Inflammatory macrophage (primary cell): ENCODE measurements around the gene NTN3.
A peak's percentile ranks its signal among the peaks of the same experiment; 100 is the strongest.
"Not testable (repeated sequence)": the region's sequence is repeated elsewhere in the genome, so short reads cannot be mapped to it uniquely, and the experiment has no call there.

Experiments used
- DNase-seq, 2 donors: peaks; one replicate each; pipeline ENCODE4 v3.0.0-alpha.2; 2020 to 2022
- total RNA-seq, 18 experiments: gene quantifications; one replicate each; lab custom pipeline; 2026; ENCODE audit warnings: mixed read lengths in 6 of 18, inconsistent platforms in 2 of 18; lab: John Stamatoyannopoulos, UW

Gene NTN3
- total RNA-seq, result 0 to 0.08 (median 0) reads per million in 18 experiments

DNA sequence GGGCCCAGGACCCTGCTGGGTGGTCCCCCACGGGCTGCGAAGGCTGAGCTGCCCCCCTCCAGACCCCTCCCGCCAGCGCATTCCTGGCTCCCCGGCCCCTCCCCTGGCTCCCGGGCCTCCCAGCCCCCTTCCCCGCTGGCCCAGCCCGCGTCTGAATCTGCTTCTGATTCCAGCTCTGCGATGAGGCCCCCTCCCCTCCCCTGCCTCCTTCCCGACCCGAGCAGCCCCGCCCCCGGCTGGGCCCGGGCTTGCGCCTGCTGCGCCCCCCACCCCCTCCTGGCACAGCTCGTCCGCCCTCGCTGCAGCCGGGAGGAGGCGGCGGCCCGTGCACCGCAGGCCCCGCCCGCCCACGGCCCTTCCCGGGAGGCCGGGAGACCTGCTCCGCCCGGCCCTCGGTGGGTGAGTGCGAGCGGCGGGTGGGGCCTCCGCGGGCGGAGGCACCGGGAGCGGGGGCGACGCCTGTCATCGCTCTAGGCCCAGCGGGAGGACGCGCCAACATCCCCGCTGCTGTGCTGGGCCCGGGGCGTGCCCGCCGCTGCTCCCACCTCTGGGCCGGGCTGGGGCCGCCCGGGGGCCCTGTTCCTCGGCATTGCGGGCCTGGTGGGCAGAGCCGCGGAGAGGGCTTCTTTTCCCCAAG lies at the start of gene NTN3:
Gene NTN3 (plus strand): TSS at position 282 of the 637 bp plus-strand sequence. CDS start 405 bp downstream, outside the sequence.
- DNase-seq, result no peak

DNA sequence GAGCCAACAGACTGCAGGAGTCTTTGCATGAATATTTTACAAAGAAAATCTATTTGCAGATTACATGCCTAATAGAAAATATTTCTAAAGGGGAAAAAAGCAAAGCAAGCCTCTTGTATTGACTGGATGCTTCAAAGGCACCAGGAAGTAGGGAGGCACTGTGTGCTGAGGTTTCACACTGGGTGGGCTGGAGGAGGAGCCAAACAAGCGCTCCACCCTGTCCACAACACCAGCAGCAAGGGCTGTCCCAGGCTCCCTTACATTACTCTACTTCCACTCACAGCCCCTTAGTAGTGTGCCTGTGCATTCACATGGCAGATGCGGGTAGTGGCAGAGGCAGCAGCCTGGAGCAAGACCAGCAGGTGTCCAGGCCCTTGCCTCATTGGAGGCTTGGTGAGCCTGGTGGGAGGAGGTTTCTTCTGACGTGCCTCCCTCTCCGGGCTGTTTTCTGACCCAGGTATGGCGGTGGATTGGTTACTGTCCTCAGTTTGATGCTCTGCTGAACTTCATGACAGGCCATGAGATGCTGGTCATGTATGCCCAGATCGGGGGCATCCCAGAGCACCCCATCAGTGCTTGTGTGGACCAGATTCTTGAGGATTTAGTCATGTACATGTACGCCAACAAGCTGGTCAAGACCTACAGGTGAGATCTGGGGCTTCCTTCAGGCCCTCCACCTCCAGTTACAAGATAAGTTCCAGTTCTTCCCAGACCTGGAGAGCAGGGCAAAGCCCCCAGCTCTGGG lies 48.8 kb upstream of the NTN3 start:
- no peak for DNase-seq

DNA sequence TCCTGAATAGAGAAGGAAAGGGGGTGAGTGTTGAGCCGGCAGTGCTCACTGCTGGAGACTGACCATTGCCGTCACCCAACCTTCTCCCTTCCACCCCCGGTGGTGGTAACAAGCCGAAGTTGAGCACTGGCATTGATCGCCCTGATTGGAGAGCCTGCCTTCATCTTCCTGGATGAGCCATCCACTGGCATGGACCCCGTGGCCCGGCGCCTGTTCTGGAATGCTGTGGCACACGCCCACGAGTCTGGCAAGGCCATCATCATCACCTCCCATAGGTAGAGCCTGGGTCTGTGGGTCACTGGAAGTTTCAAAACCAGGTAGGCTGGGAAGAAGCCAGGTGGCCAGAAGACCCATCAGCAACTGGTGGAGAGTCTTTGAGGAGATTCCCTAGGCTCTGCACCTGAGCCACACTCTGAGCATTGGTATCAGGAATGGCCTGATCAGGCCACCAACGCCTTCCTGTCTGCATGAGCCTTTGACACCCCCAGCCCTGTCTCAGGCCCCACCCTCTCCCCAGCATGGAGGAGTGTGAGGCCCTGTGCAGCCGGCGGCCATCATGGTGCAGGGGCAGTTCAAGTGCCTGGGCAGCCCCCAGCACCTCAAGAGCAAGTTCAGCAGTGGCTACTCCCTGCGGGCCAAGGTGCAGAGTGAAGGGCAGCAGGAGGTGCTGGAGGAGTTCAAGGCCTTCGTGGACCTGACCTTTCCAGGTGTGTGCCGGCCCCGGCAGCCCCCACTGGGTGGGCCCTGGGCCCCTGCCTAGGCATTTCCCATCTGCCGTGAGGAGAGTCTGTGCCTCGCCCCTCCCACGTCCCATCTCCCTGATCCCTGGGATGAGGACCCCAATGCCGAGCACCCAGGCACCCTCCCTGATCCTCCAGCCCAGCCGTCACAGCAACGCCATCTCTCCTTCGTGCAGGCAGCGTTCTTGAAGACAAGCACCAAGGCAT lies 46.8 kb upstream of the NTN3 start:
- no peak for DNase-seq

DNA sequence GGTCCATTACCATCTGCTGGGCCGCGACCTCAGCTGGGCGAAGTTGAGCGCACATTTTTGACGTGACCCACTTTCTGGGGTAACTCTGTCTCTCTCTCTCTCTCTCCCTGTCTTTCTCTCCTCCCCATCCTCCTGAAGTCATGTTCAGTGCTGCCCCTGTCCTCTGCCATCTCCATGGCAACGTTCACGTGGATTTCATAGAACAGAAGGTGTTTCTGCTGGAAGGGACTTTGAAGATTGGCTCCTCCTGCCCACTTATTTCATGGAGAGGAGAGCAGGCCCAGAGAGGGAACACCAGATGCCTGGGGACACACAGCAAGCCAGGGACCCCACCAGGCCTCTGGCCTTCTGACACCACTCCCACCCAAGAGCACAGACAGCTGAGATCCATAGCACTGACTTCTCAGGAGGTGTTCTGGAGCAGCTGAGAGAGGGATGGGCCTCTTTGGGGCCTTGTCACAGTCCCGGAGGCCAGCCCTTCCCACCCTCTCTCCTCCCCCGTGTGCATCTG lies 46.0 kb upstream of the NTN3 start:
- no peak for DNase-seq

DNA sequence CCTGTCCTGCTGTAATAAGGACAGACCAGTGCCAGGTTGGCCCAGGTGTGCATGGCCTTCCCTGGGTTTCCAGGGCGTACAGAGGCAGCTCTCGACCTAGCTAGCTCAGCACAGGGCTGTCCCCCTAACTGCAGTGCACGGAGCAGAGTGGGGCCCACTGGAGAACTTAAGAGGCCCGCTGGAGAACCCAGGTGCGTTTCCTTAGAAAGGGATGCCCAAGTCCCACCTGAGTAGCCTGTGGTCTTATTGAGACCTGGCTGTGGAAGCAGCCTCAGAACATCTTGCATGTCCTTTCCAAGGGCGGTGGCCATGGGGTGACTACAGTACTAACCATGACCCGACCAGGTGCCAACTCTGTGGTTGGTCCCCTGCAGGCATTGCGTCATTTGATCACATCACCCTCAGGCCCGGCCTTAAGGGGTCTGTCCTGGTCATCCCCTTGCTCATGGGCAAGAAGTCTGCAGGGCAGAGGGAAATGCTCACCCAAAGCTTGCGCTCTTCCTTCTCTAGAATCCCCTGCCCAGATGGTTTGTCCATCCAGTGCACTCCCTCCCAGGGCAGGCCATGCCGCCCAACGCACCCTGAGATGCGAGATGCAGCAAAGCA lies 45.2 kb upstream of the NTN3 start:
- no peak for DNase-seq

DNA sequence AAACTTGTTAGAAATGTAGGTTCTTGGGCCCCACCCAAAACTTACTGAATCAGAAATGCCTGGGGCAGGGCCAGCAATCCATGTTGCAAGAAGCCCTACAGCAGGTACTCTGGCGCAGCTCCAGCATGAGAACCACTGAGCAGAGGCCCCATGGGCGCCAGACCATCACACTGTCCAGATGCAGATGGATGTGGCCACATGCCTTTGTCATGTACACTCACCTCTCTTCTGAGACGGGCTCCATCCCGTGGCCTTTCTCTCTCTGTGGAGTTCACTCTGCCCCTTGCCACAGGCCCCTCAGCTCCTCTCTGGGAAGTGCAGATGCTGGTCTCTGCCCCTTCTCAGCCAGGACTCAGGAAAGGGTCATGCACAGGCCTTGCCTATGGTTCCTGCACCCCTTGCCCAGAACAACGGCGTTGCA lies 44.1 kb upstream of the NTN3 start:
- DNase-seq, result no peak

DNA sequence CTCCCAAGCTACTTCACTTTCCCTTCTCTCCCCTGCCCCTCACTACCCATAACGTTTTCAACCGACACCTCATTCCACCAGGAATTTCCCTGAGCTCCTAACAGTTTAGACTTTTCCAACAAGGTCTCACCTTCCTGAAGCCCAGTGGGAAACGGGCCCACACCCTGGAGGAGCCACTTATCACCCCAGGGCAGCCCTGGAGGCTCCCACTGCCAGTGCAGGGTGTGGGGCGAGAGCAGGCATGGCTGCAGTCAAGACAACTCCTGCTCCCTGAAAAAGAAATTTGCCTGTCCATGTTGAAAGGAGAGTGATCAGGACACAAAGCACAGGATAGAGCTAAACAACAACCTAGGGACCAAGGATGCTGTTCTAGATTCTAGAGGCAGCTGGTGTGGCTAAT lies 43.6 kb upstream of the NTN3 start:
- no peak for DNase-seq

DNA sequence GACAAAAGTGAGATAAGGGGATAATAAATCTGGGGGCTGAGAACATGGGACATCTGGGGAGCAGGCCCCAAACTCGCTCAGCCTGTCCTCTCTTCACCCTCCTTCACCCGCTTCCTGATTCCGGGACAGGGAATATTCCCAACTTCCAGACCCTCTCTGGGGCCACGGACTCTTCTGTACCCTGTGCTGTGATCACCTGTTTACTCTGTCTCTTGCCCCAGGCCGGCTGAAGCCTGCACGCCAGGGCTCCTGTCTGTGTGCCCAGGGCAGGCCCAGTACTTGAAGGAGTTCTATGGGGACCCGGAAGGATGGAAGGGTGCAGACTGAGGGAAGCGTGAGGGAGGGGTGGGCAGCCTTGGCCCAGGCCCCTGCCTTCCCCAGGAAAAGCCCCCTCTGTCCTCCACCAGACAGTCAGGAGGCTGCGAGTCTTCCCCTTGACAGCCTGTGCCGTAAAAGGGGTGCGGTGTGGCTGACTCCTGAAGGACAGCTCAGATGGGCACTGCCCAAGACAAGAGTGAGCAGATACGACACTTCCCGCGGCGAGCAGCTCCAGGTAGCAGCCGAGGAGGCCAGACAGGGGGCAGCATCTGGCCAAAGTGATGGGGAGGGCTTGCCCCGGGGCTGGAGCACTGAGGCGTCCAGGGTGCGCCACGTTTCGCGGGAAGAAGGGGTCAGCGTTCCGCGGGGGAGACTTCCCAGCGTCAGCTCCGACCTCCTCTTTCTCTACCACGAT lies 42.9 kb upstream of the NTN3 start:
- DNase-seq, result no peak

DNA sequence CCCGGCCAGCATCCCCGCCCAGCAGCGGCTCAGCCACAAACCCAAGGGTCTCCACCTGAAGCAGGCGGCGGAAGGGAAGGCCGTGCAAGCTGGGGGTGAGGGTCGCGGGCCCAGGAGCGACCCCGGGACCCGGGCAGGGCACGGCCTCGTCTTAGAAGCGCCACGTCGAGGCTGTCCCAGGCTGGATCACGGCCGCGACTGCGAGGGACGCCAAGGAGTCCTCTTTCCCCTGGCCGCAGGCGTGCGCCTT lies 42.4 kb upstream of the NTN3 start:
- DNase-seq, result no peak

DNA sequence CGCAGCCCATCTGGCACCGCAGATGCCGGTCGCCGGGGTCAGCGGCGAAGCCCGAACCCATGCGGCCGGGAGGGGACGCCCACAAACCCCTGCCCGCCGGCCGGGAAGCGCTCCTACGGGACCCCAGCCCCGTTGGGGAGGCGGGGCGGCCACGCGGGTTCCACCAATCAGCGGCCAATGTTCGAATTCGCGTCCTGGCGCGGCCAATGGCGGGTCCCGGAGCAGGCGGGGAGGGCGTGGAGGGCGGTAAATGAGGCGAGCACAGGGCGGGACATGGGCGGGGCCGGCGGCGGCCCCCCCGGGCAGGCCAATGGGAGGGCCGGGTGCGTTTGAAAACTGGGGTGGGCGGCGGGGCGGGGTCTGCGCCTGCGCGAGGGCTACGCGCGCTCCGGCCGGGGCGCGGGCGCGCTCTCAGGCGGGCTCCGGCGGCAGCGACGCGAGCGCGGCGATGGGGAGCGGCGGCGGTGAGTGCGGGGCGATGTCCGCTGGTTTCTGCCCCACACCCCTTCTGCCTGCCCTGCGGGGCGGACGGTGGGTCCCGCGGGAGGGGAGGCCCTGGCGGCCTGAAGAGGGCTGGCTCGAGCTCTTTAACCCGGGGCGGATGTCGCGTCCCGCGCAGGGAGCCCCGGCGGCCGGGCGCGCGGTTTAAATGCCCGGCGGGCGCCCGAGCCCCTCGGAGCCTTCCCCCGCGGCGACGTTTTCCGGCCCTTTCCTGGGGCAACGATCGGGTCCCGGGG lies 41.9 kb upstream of the NTN3 start, which contains the start of gene CCNF:
Gene CCNF (plus strand): TSS at position 414 of the 737 bp plus-strand sequence. CDS start 35 bp downstream, at position 449.
- peak; percentile 96 to 97 for DNase-seq

DNA sequence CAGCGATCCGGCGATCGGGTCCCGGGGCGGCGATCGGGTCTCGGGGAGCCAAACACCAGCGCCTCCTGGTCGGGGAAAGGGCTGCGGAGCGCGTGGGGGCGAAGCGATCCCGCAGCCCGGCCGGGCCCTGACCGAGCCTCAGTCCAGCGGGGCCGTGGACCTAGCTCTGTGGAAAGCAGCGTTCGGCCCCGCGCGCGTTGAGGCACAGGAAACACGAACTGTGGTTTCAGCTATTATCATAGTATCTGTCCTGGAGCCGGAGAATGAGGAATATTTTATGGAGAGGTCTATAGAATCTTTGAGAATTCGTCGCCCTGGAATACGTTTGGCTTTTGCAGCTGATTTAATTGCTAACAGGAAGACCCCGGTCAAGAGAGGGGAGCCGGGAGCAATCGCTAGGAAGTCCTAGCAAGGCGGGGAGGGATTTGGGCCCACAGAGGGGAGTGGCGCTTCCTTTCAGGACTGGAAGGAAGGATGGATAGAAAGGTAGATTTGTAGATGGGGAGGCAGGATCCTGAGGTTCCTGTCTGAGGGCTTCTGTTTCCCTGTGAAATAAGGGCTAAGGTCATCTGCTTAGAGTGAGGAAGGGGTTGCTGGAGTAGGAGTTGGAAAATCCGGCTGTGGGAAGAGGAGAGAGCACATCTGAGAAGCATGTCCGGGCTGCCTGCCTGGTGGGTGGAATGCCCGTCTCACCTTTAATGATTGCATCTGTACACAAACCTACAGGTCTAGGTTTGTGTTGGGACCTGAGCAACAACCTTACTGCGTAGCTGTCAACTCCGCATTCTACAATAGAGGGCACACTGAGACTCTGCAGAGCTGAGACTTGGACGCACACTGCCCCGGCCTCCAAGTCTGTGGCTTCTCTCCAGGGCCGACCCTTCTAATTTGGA lies 41.1 kb upstream of the NTN3 start:
- peak; percentile 7 to 24 for DNase-seq

DNA sequence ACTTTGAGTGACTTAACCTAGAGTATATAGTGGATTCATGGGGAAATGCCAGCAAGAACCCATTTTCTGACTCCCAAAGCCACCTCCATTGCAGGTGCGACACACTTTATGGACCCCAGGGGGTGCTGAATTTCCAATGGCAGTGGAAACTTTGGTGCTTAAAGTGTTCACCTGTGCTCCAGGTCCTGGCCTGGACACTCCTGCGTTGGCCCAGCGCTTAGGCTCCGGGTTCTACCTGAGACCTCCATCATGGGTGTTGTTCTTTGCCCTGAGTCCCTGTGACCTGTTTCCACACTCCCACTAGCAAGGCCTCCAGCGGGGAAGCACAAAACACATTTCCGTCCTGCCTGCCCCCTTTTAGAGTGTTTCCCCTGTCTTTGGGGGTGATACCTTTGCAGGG lies 38.8 kb upstream of the NTN3 start:
- DNase-seq, result no peak

DNA sequence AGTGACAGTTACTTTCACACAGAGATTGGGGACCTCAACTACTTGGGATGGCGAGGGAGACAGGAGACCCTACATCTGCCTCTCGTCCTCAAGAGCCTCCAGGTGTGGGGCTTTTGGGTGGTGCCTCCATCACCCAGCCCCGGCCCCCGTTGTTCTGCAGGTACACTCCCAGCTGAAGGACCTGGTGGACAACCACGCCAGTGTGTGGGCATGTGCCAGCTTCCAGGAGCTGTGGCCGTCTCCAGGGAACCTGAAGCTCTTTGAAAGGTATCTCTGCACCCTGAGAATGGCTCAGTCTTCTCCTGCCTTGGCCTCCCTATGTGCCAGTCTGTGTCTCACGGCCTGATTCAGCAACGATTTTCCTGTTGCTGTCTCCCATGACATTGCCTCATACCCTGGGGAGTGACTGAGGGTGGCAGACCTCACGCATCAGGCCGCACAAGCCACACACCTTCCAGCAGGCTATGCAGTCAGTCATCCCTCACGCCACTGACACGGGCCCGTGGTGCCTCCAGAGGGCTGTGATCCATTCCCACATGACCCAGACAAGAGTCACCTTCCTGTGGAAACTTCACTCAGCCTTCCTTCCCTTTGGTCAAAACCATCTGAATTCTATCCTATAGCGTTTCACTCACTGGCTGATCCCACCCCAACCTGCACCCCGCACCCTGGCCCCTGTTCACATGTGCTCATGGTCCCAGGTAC lies 38.1 kb upstream of the NTN3 start:
- DNase-seq, result no peak

DNA sequence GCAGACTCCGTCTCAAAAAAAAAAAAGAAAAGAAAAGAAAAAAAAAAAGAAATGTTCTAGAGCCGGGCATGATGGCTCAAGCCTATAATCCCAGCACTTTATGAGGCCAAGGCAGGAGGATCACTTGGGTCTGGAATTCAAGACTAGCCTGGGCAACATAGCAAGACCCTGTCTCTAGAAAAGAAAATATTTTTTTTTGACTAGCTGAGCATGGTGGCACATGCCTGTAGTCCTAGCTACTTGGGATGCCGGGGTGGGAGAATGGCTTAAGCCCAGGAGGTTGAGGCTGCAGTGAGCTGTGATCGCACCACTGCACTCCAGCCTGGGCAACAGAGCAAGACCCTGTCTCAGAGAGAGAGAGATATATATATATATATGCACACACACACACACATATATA lies 35.9 kb upstream of the NTN3 start:
- DNase-seq, result not testable (repeated sequence)

DNA sequence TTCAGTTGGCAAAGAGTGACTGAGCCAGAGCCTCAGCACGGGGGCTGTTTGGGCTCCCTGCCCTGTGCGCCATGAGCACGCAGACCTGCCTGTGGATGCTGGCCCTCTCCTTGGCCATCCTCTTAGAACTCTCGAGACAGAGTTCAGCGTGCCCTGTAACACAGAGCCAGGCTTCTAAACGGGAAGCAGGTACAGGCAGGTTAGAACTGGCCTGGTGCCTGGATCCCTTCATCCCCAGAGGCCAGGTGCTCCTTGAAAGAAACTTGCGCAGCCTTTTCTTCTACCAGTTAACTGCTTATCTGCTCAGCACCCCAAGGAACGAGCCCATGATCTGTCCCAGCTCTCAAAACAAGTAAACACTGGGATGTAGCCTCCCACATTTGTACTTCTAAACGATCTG lies 35.0 kb upstream of the NTN3 start:
- DNase-seq, result no peak

DNA sequence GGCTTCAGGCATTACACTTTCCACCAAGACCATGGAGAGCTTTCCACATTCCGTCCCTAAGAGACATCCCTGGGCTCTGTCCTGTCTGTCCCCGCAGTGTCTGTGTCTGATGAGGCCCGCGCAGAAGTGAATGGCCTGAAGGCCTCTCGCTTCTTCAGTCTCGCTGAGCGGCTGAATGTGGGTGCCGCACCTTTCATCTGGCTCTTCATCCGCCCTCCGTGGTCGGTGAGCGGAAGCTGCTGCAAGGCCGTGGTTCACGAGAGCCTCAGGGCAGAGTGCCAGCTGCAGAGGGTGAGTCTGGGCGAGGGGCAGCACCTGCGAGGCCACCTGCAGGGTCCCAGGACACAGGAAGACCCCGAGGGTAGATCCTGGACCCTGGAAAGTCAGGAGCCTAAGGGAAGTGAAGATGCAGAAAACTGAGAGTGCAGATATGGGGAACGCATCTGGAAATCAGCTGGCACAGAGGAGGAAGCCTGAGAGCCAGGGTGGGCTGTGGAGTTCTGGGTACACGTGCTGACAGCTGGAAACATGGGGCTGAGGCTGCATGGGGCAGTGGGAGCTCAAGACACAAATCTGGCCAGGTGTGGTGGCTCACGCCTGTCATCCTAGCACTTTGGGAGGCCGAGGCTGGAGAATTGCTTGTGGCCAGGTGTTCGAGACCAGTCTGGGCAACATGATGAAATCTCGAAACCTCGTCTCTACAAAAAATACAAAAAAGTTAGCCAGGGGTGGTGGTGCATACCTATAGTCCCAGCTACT lies 33.9 kb upstream of the NTN3 start:
- DNase-seq, result no peak

DNA sequence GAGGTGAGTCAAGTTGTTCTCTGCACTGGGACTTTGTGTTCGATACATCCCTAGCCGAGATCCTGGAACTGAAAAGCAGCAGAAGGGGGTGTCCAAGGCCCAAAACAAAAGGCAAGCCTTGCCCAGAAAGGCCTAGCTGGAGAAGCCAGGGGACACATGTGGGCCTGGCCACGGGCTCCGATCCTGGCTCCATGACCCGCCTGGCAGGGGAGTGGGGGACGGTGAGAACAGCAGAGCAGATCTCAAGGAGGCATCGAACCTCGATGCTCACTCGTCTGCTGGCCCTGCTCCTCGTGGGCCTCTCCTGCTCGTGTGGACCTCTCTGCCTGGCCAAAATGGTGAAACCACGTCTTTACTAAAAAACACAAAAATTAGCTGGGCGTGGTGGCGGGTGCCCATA lies 33.0 kb upstream of the NTN3 start:
- no peak for DNase-seq

DNA sequence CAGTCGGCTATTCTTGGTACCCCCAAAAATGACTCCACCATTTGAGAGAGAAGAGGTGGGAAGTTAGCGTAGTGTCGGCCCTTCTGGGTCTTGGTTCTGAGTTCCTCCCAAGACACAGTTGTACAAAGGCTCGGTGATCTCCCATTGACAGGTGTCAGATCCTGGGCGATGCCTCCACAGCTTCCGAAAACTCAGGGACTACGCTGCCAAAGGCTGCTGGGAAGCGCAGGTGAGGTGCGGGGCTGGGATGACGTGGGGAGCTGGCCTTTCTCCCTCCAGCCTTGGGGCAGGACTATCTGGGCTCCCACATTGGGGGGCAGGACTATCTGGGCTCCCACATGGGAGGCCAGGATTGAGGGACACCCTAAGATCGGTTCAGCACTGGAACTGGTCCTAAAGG lies 31.5 kb upstream of the NTN3 start:
- no peak for DNase-seq
